Measurements from ENCODE around the gene RAD50. TPM values are rescaled to one million over a fixed set of nuclear protein-coding genes. Genes with fewer than 3 reads are reported as not detected.

Gene RAD50
- total and polyA plus RNA-seq, 2 of the 4 experiments (the other 2 are of a cell fraction): 5.2 to 6.2 TPM

- no peak for TF ChIP-seq RFX5 (IDR thresholded peaks at IDR 0.05; ENCODE audit: low read depth, low read length)
These were observed 100.1 kb downstream of the RAD50 start (continued) for GRCh38 chr5:132656774-132657355.

- ATAC-seq (ENCODE audit: low read depth) (no peak), DNase-seq (no peak)
- no peak within 1 kb of the TSS for H2AK9ac ChIP-seq (replicated peaks; ENCODE audit: low read depth, low read length, poor library complexity)
- H3K9me3 ChIP-seq (ENCODE audit: control insufficient read depth, insufficient read depth, low read length): no peaks in the 10 kb centered on the region
- no peak within 1 kb of the TSS for H3K9ac ChIP-seq (ENCODE audit: low read depth, low read length)
- no peaks in the 10 kb centered on the region for H3K79me1 ChIP-seq (ENCODE audit: low read depth in 1 of 2, low read length in 2 of 2)
- no peak within 1 kb of the TSS for H3K14ac ChIP-seq (replicated peaks; ENCODE audit: low read depth, low read length)
- dilution Hi-C loops (cut with HindIII; ENCODE audit: low sequenced_read_pairs, unreplicated experiment) (no loop called here), in situ Hi-C loops (cut with MboI; ENCODE audit: low sequenced_read_pairs) (no loop called here), intact Hi-C loops (cut with micrococcal nuclease) (no loop called here)
- WGBS, 2 experiments (ENCODE audit: extremely low coverage in 2 of 2, insufficient read length in 1 of 2): 100% methylated on average over 1 of the region's 12 CpGs; no CpG with 5 or more reads in 1 of the 2 experiments
- CTCF ChIA-PET: interaction anchor here (0.6 kb wide), 1 partner anchor 1515 kb away, joined by 4 read pairs; no protein-coding TSS in a partner anchor
- no peak within 1 kb of the TSS for H3K4me3 ChIP-seq (ENCODE audit: insufficient read depth, low read depth, low read length)
- H4K20me1 ChIP-seq (ENCODE audit: insufficient read depth, low read length): no peaks in the 10 kb centered on the region
- H4K5ac ChIP-seq (ENCODE audit: low read depth, low read length): no peak within 1 kb of the TSS
- no peak within 1 kb of the TSS for H3K18ac ChIP-seq (ENCODE audit: low read depth, low read length)
- H4K8ac ChIP-seq (ENCODE audit: low read depth in 2 of 2, low read length in 2 of 2): no peak within 1 kb of the TSS
- H3K4me1 ChIP-seq (ENCODE audit: control insufficient read depth, insufficient read depth, low read length): no peaks in the 10 kb centered on the region
- no peak for TF ChIP-seq CEBPB (IDR thresholded peaks at IDR 0.05; ENCODE audit: low read depth, low read length)
- POLR2A ChIA-PET (ENCODE audit: unreplicated experiment): no interaction called here
- no peak within 1 kb of the TSS for H3K56ac ChIP-seq (ENCODE audit: extremely low read depth, insufficient read depth, low read length)
- no peak within 1 kb of the TSS for H2AFZ ChIP-seq (replicated peaks; ENCODE audit: low read length, poor library complexity)
- no peak within 1 kb of the TSS for H3K23ac ChIP-seq (ENCODE audit: low read depth, low read length)
- no TSS peak for BruUV-seq (replicated peaks)
- peaks cover 3% of the 10 kb centered on the region; the same call in 1 of the 2 replicates for H3K9me1 ChIP-seq (ENCODE audit: insufficient read depth, low read length)
- H3K4me2 ChIP-seq (ENCODE audit: low read depth, low read length): no peak within 1 kb of the TSS
- no peak within 1 kb of the TSS for H2BK20ac ChIP-seq (ENCODE audit: low read depth, low read length)
- H3K27me3 ChIP-seq (ENCODE audit: control insufficient read depth, insufficient read depth, low read length): peaks cover 11% of the 10 kb centered on the region; the same call in 1 of the 2 replicates
- H2AK5ac ChIP-seq (ENCODE audit: low read depth, low read length): no peak within 1 kb of the TSS
- no peak within 1 kb of the TSS for H2BK15ac ChIP-seq (ENCODE audit: low read depth, low read length)
- no peaks in the 10 kb centered on the region for H3K36me3 ChIP-seq (ENCODE audit: control insufficient read depth, insufficient read depth, low read length)
- H2BK5ac ChIP-seq (ENCODE audit: low read depth, low read length, poor library complexity, severe bottlenecking): no peak within 1 kb of the TSS
- no peak within 1 kb of the TSS for H2BK120ac ChIP-seq (ENCODE audit: low read depth, low read length)
- no peak within 1 kb of the TSS for H3K4ac ChIP-seq (ENCODE audit: low read depth, low read length)
- no peak within 1 kb of the TSS for H4K91ac ChIP-seq (ENCODE audit: insufficient read depth, low read depth, low read length)
- H3K27ac ChIP-seq (ENCODE audit: insufficient read depth, low read length): no peak within 1 kb of the TSS
These were observed 101.1 kb downstream of the RAD50 start, which contains the start of gene IL13 for GRCh38 chr5:132657676-132658380. Gene IL13, plus strand, starts transcription at chr5:132658173. Its CDS starts 14 bp downstream, at chr5:132658187.

All from IMR-90 (cell line).